ENCODE data around the gene KCNIP3.
A peak's percentile ranks its signal among the peaks of the same experiment; 100 is the strongest.

KCNIP3 gene

DNA sequence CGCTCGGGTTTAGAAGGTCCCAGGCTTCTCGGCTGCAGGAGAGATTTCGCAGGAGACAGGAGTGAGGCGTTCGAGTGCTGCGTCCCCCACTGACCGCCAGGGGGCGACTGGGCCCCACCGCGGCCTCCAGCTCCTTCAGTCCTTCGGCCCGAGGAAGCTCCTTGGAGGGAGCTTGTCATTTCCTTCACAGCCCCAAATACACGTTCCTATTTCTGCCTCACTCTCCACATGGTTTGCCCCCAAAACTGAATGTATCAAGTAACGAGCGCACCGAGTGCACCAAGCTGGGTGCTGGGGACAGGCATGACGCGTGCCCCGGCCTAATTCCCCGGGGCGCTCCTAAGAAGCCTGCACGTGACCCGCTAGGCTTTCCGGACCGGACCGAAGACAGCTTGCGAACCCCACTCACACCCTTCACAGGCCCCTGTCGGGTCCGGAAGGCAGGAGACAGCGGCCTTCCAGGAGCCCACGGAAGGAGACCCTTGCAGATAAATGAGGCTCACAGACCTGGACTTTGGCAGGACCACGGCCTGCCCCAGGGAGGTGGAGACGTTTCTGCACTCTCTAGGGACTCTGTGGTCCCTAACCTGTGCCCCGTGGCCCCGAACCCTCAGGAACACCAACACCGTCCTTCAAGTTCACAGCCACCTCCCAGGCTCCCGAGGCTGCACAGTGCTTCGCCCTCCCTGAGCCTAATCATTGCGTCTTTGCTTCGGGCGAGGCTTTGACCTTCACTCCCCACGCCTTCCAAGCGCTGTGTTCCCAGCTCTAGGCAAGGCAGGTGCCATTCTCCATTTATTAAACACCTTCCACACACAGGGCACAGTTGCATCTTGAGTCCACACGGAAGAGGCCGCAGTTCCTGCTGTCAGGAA is 92.3 kb downstream of the KCNIP3 start:
- no peak overlapping the region for H3K4me3 ChIP-seq (ENCODE audit: low read depth, low read length)
- TF ChIP-seq, protein P1, sequence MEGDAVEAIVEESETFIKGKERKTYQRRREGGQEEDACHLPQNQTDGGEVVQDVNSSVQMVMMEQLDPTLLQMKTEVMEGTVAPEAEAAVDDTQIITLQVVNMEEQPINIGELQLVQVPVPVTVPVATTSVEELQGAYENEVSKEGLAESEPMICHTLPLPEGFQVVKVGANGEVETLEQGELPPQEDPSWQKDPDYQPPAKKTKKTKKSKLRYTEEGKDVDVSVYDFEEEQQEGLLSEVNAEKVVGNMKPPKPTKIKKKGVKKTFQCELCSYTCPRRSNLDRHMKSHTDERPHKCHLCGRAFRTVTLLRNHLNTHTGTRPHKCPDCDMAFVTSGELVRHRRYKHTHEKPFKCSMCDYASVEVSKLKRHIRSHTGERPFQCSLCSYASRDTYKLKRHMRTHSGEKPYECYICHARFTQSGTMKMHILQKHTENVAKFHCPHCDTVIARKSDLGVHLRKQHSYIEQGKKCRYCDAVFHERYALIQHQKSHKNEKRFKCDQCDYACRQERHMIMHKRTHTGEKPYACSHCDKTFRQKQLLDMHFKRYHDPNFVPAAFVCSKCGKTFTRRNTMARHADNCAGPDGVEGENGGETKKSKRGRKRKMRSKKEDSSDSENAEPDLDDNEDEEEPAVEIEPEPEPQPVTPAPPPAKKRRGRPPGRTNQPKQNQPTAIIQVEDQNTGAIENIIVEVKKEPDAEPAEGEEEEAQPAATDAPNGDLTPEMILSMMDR (IDR thresholded peaks at IDR 0.05; ENCODE audit: low read depth, low read length), result peak; percentile 95

DNA sequence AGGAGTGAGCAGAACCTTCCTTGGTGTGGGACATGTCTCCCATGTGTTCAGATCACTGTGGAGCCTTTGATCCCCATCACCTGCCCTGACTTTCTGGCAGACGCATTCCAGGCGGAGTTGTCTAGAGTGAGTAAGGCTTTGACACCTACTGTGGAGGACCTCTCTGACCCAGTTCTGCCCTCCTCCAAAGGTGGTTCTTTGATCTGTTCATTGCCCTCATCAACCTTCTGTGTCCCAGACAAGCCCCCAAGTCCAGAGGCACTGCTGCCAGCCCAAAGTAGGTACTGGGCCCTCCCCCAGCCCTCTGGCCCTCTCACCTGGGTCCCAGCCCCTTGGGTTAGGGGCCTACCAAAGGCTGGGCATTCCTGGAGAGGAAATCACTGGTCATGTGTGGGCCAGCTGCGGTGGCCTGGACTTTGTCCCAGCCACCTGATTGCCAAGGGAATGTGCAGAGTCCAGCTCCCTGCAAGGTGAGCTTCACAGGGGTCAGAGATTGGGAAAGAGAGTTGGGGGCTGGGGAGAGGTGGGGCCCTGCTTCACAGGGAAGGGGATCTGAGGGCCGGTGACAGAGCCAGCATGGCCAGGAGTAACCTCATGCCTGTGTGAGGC is 93.2 kb downstream of the KCNIP3 start:
- H3K4me3 ChIP-seq (ENCODE audit: low read depth, low read length), result no peak overlapping the region
- TF ChIP-seq, protein P1 (IDR thresholded peaks at IDR 0.05; ENCODE audit: low read depth, low read length), result no peak

DNA sequence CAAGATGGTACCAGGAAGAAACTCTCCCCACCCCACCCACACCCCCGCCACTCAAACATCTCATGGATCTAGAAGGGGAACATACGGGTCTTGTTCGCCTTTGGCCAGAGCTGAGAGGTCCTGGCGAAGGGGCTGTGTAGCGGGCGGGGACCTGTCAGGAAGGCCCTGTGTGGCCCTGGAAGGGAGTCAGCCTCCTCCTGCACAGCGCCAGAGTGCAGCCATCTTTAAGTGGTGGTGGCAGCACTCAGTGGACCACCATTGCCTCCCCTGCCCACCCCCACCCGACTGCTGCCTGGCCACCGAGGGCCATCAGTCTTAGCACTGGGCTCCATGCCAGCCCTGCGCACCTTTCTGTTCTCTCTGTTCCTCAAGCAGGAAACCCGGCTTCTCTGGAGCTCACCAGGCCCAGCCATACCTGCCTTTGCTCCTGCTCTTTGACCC is 93.8 kb downstream of the KCNIP3 start:
- H3K4me3 ChIP-seq (ENCODE audit: low read depth, low read length), result no peak overlapping the region
- TF ChIP-seq, protein P1 (IDR thresholded peaks at IDR 0.05; ENCODE audit: low read depth, low read length), result no peak

DNA sequence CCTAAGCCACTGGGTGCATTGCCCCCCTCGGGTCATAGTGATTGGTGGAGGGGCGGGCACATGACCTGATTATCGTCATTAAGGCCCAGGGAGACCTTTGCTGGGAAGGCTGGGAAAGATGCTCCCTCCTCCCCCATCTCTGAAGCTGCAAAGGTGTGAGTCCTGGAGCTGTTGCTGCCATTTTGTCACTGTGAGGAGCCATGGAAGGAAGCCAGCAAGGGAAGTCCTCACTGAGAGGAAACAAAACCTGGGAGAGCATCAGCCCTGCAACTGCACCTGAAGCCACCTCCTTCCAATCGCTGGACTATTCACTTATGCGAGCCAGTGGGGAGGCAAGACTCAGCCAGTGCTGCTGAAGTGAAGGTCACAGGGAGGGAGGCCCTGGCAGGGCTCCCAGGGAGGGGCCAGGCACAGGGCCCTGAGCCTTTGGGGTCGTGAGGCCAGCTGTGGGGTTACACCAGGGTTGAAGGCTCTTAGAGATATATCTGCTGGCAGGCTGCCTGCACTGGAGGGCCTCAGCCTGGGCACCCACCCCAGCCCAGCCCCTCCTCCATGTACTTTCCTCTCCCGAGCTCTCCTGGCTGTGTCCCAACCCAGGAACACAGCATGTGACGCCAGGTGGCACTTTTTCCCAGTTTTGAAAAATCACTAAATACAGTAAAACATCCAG is 94.6 kb downstream of the KCNIP3 start:
- no peak overlapping the region for H3K4me3 ChIP-seq (ENCODE audit: low read depth, low read length)
- TF ChIP-seq, protein P1 (IDR thresholded peaks at IDR 0.05; ENCODE audit: low read depth, low read length), result no peak

DNA sequence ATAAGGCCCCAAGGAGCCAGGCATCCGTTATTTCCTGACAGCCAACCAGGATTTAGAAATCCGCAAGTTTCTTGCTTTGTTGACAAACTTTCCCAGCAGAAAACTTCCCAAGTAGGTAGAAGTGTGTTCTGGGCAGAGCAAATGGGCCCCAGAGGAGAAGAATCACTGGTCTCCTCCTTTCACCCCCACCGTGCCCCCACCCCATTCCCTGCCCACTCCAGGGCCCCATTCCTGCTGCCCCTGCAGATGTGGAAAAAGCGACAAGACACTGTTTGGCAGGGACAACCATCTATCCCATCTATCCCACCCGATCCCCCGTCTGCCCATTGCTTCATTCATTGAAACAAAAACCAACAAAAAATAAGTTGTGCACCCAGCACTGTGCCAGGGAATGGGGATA is 95.2 kb downstream of the KCNIP3 start:
- TF ChIP-seq, protein P1 (IDR thresholded peaks at IDR 0.05; ENCODE audit: low read depth, low read length), result no peak
- no peak overlapping the region for H3K4me3 ChIP-seq (ENCODE audit: low read depth, low read length)

DNA sequence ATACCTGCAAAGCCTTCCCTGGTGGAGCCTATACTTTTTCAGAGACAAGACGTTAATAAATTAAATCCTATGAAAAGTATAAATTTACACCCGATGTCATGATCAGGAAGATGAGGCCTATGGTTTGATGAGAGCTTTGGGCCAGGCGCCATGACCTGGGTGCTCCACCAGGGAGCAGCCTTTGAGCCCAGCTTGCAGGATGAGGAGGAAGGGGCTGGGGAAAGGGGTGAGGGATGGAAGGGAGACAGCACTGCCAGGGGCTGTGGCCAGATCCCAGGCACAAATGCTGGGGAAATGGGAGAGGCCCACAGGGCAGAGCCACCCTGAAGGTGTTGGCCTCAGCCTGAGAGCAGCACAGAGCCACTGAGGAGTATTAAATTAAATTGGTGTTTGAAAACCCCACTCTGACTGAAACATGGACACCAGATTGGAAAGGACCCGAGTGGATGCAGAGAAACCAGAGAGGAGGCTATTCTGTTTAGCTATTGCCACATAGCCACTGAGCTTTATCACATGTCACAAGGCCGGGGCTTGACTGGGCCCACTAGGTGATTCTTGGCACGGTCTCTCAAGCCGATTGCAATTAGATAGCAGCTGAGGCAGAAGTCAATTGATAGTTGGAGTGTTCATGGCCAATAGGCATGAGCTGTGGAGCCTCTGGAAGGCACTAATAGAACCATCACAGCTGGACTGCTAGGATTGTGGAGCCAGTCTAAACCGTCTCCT is 95.7 kb downstream of the KCNIP3 start:
- TF ChIP-seq, protein P1 (IDR thresholded peaks at IDR 0.05; ENCODE audit: low read depth, low read length), result no peak

More for the DNA sequence above, 95.7 kb downstream of the KCNIP3 start:
- no peak overlapping the region for H3K4me3 ChIP-seq (ENCODE audit: low read depth, low read length)

All from WI38 (cell line).